ENCODE data around the gene ANO6. TPM values are rescaled to one million over a fixed set of nuclear protein-coding genes. Genes with fewer than 3 reads are reported as not detected.

ANO6 gene
- total and polyA plus RNA-seq, 4 donors, result 18.6 to 52.3 (median 29.1) TPM

DNA sequence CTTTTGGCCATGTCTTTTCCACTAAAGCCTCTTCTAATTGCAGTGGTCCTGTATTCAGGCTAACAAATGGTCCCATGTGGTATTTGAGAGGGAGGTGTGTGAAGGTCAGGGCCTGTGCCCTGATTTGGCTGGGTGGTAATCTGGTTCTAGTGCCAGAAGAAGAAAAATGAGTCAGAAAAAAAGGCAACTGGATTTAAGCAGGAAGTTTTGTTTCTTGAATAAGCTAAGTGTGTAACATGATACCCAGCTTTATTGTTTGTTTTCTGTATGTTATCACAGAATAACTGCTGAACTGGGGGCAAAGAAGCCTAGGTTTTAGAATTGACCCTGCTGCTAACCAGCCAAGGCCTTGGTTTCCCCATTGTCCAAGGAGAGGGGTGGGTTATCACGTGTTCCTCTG is 134.0 kb downstream of the ANO6 start:
- Histone ChIP-seq H3K4me1 (ENCODE audit: control insufficient read depth in 4 of 4, insufficient read depth in 4 of 4, low read length in 3 of 4) (peaks cover 2 to 9% (median 4%) of the 10 kb centered on the region in 4 donors), H3K9ac (ENCODE audit: low read depth in 1 of 2, low read length in 2 of 2) (no peak overlapping the region), H3K9me3 (ENCODE audit: control insufficient read depth in 4 of 4, low read length in 3 of 4) (no peaks in the 10 kb centered on the region), H3K27me3 (ENCODE audit: control insufficient read depth in 4 of 4, insufficient read depth in 4 of 4, low read length in 3 of 4) (no peaks in the 10 kb centered on the region), H3K27ac (ENCODE audit: low read depth in 1 of 2, low read length in 2 of 2) (no peak overlapping the region), H3K36me3 (ENCODE audit: control insufficient read depth in 4 of 4, insufficient read depth in 3 of 4, low read depth in 1 of 4, low read length in 3 of 4) (peaks cover 0 to 23% (median 17%) of the 10 kb centered on the region in 4 donors), H3K4me3 (ENCODE audit: low read depth in 1 of 3, low read length in 3 of 3) (no peak overlapping the region)
- TF ChIP-seq, protein P1, sequence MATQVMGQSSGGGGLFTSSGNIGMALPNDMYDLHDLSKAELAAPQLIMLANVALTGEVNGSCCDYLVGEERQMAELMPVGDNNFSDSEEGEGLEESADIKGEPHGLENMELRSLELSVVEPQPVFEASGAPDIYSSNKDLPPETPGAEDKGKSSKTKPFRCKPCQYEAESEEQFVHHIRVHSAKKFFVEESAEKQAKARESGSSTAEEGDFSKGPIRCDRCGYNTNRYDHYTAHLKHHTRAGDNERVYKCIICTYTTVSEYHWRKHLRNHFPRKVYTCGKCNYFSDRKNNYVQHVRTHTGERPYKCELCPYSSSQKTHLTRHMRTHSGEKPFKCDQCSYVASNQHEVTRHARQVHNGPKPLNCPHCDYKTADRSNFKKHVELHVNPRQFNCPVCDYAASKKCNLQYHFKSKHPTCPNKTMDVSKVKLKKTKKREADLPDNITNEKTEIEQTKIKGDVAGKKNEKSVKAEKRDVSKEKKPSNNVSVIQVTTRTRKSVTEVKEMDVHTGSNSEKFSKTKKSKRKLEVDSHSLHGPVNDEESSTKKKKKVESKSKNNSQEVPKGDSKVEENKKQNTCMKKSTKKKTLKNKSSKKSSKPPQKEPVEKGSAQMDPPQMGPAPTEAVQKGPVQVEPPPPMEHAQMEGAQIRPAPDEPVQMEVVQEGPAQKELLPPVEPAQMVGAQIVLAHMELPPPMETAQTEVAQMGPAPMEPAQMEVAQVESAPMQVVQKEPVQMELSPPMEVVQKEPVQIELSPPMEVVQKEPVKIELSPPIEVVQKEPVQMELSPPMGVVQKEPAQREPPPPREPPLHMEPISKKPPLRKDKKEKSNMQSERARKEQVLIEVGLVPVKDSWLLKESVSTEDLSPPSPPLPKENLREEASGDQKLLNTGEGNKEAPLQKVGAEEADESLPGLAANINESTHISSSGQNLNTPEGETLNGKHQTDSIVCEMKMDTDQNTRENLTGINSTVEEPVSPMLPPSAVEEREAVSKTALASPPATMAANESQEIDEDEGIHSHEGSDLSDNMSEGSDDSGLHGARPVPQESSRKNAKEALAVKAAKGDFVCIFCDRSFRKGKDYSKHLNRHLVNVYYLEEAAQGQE (IDR thresholded peaks at IDR 0.05), result no peak
- TF ChIP-seq, protein P2, sequence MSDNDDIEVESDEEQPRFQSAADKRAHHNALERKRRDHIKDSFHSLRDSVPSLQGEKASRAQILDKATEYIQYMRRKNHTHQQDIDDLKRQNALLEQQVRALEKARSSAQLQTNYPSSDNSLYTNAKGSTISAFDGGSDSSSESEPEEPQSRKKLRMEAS (IDR thresholded peaks at IDR 0.05), result no peak
- TF ChIP-seq, protein P3, sequence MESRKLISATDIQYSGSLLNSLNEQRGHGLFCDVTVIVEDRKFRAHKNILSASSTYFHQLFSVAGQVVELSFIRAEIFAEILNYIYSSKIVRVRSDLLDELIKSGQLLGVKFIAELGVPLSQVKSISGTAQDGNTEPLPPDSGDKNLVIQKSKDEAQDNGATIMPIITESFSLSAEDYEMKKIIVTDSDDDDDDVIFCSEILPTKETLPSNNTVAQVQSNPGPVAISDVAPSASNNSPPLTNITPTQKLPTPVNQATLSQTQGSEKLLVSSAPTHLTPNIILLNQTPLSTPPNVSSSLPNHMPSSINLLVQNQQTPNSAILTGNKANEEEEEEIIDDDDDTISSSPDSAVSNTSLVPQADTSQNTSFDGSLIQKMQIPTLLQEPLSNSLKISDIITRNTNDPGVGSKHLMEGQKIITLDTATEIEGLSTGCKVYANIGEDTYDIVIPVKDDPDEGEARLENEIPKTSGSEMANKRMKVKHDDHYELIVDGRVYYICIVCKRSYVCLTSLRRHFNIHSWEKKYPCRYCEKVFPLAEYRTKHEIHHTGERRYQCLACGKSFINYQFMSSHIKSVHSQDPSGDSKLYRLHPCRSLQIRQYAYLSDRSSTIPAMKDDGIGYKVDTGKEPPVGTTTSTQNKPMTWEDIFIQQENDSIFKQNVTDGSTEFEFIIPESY (IDR thresholded peaks at IDR 0.05), result no peak
- TF ChIP-seq, protein P4, sequence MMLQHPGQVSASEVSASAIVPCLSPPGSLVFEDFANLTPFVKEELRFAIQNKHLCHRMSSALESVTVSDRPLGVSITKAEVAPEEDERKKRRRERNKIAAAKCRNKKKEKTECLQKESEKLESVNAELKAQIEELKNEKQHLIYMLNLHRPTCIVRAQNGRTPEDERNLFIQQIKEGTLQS (IDR thresholded peaks at IDR 0.05), result no peak
- TF ChIP-seq FOXA1 (IDR thresholded peaks at IDR 0.05), result no peak
- no peak for TF ChIP-seq FOXA2 (IDR thresholded peaks at IDR 0.05)
- TF ChIP-seq JUND (IDR thresholded peaks at IDR 0.05), result no peak
- no peak for TF ChIP-seq EGR1 (IDR thresholded peaks at IDR 0.05; ENCODE audit: low read depth in 2 of 2)
- no peak for TF ChIP-seq TAF1 (conservative IDR thresholded peaks at IDR 0.05)
- no peak for TF ChIP-seq YY1 (IDR thresholded peaks at IDR 0.05)
- no peak for TF ChIP-seq HNF4A (conservative IDR thresholded peaks at IDR 0.05)
- no peak for TF ChIP-seq SP1 (IDR thresholded peaks at IDR 0.05)
- TF ChIP-seq GABPA (IDR thresholded peaks at IDR 0.05 in 1 of 2, conservative IDR thresholded peaks at IDR 0.05 in 1 of 2), result no peak
- no peak for DNase-seq (ENCODE audit: low spot score)
- WGBS, result 96% methylated on average over 1 of the region's 1 CpG

DNA sequence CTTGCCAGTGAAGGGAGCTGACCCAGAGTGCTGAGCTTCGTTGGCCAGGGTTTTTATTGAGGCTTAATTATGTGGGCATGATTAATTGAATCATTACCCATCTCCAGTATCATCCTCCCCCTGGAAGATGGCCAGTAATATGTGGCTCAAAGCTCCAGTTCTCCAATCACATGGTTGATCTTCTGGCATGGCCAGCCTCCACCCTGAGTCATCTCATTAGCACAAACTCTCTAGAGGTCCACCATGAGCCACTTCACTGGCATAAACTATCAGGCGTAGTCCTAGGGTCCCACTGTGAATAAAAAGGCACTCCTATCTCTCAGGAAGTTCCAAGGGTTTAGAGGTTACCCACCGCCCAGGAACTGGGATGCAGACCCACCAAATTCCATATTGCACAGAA is 135.0 kb downstream of the ANO6 start:
- Histone ChIP-seq H3K36me3 (ENCODE audit: control insufficient read depth in 4 of 4, insufficient read depth in 3 of 4, low read depth in 1 of 4, low read length in 3 of 4) (peaks cover 0 to 26% (median 17%) of the 10 kb centered on the region in 4 donors), H3K9ac (ENCODE audit: low read depth in 1 of 2, low read length in 2 of 2) (no peak overlapping the region), H3K9me3 (ENCODE audit: control insufficient read depth in 4 of 4, low read length in 3 of 4) (no peaks in the 10 kb centered on the region), H3K4me1 (ENCODE audit: control insufficient read depth in 4 of 4, insufficient read depth in 4 of 4, low read length in 3 of 4) (peaks cover 2 to 9% (median 4%) of the 10 kb centered on the region in 4 donors), H3K27ac (ENCODE audit: low read depth in 1 of 2, low read length in 2 of 2) (no peak overlapping the region), H3K4me3 (ENCODE audit: low read depth in 1 of 3, low read length in 3 of 3) (no peak overlapping the region), H3K27me3 (ENCODE audit: control insufficient read depth in 4 of 4, insufficient read depth in 4 of 4, low read length in 3 of 4) (no peaks in the 10 kb centered on the region)
- TF ChIP-seq, protein P1 (IDR thresholded peaks at IDR 0.05), result no peak
- no peak for TF ChIP-seq HNF4A (conservative IDR thresholded peaks at IDR 0.05)
- no peak for TF ChIP-seq FOXA2 (IDR thresholded peaks at IDR 0.05)
- no peak for TF ChIP-seq NR2F2 (IDR thresholded peaks at IDR 0.05)
- no peak for TF ChIP-seq HNF4G (IDR thresholded peaks at IDR 0.05)
- WGBS, result 80% methylated on average over 3 of the region's 3 CpGs
- no peak for DNase-seq (ENCODE audit: low spot score)

Measured in liver (tissue), 9 donors.